MCF 10A (cell line): ENCODE results near the gene SF1. TPM values are rescaled to one million over a fixed set of nuclear protein-coding genes. Genes with fewer than 3 reads are reported as not detected.
A peak's percentile ranks its signal among the peaks of the same experiment; 100 is the strongest.

Experiments used
- BruUV-seq: library from RNA; stranded (reverse); fragments of 400-500 nt; replicated peaks from 2 replicates; lab custom pipeline; 2021; lab: Mats Ljungman, UMichigan
- CTCF ChIA-PET: fragments of 300-600 bp; sonication (Branson Sonifier 250); formaldehyde crosslinking; extraction: SDS; loops from one replicate; lab custom pipeline; 2021; ENCODE audit warnings: antibody characterized with exemption, inconsistent platforms; lab: Yijun Ruan, JAX
- POLR2A ChIA-PET: fragments of 300-600, 350-650 bp; sonication (Branson Sonifier 250); formaldehyde crosslinking; extraction: SDS; loops from one replicate; lab custom pipeline; 2020; ENCODE audit warnings: antibody characterized with exemption, inconsistent platforms; lab: Yijun Ruan, JAX
- DNase-seq: peaks from one replicate; pipeline ENCODE4 v3.0.0-alpha.2; 2018; ENCODE audit not compliant: unreplicated experiment
- H3K27ac Mint-ChIP-seq: one replicate; pipeline ENCODE4 v1.8.0; 2022; ENCODE audit warnings: mild to moderate bottlenecking, low read depth, mixed read lengths; ENCODE audit not compliant: unreplicated experiment
- H3K27me3 Mint-ChIP-seq: one replicate; pipeline ENCODE4 v1.8.0; 2022; ENCODE audit warnings: mixed read lengths; ENCODE audit not compliant: insufficient read depth, unreplicated experiment
- H3K36me3 Mint-ChIP-seq: one replicate; pipeline ENCODE4 v1.8.0; 2022; ENCODE audit warnings: mild to moderate bottlenecking, moderate library complexity, mixed read lengths; ENCODE audit not compliant: insufficient read depth, unreplicated experiment
- H3K4me1 Mint-ChIP-seq: one replicate; pipeline ENCODE4 v1.8.0; 2022; ENCODE audit warnings: mixed read lengths; ENCODE audit not compliant: insufficient read depth, unreplicated experiment
- H3K4me3 Mint-ChIP-seq: one replicate; pipeline ENCODE4 v1.8.0; 2022; ENCODE audit warnings: mild to moderate bottlenecking, moderate library complexity, mixed read lengths; ENCODE audit not compliant: unreplicated experiment
- H3K9me3 Mint-ChIP-seq: one replicate; pipeline ENCODE4 v1.8.0; 2022; ENCODE audit warnings: mixed read lengths; ENCODE audit not compliant: unreplicated experiment
- CTCF ChIP-seq: fragments of 200-600 bp; IDR thresholded peaks from one replicate; pipeline ENCODE4 v1.8.0; 2022; ENCODE audit warnings: antibody characterized with exemption, mild to moderate bottlenecking; ENCODE audit not compliant: unreplicated experiment
- intact Hi-C: fragments of 100-400 bp; cut with micrococcal nuclease; formaldehyde crosslinking; loops from 2 replicates; pipeline ENCODE4 v1.14.1; 2022
- total RNA-seq: library from RNA; stranded (reverse); gene quantifications from 2 replicates; pipeline ENCODE4 v1.2.3, GENCODE V29; 2022

SF1 gene
- total RNA-seq, 1 experiment from 2014 or later, result 503 TPM

- ChIA-PET CTCF (interaction anchor here (0.7 to 0.8 kb wide), 2 partner anchors 15 to 28 kb away, joined by 3 read pairs; no protein-coding TSS in a partner anchor), POLR2A (interaction anchor here (1.0 to 1.2 kb wide), 2 partner anchors 11 to 36 kb away, joined by 4 to 5 read pairs; partner anchors contain the start of gene SF1)
- Mint-ChIP-seq H3K36me3 (no peaks in the 10 kb centered on the region), H3K9me3 (no peaks in the 10 kb centered on the region), H3K27ac (no peak overlapping the region), H3K4me3 (no peak overlapping the region), H3K27me3 (no peaks in the 10 kb centered on the region), H3K4me1 (peaks cover 6% of the 10 kb centered on the region)
- intact Hi-C loops, result no loop called here
- no TSS peak for BruUV-seq
- no peak for DNase-seq
- no peak for TF ChIP-seq CTCF
Measured at GRCh38 chr11:64814712-64815187, 36.4 kb upstream of the SF1 start.

GRCh38 chr11:64813826-64814225, 35.5 kb upstream of the SF1 start:
- Mint-ChIP-seq H3K27ac (no peak overlapping the region), H3K4me3 (no peak overlapping the region), H3K36me3 (no peaks in the 10 kb centered on the region), H3K27me3 (no peaks in the 10 kb centered on the region), H3K9me3 (no peaks in the 10 kb centered on the region), H3K4me1 (peaks cover 10% of the 10 kb centered on the region)
- no TSS peak for BruUV-seq
- intact Hi-C loops, result no loop called here
- POLR2A ChIA-PET, result no interaction called here
- CTCF ChIA-PET, result interaction anchor here (0.6 to 0.9 kb wide), 2 partner anchors 46 to 63 kb away, joined by 3 read pairs; no protein-coding TSS in a partner anchor
- no peak for TF ChIP-seq CTCF
- no peak for DNase-seq

GRCh38 chr11:64810891-64811272, 32.5 kb upstream of the SF1 start:
- CTCF ChIA-PET, result interaction anchor here (0.5 to 0.6 kb wide), 2 partner anchors 139 to 143 kb away, joined by 3 to 4 read pairs; no protein-coding TSS in a partner anchor
- intact Hi-C loops, result loop anchor here (2.0 kb wide), 2 partner anchors 32 kb away; partner anchors contain the start of gene SF1

More at GRCh38 chr11:64810891-64811272, 32.5 kb upstream of the SF1 start:
- no TSS peak for BruUV-seq
- Mint-ChIP-seq H3K27me3 (no peaks in the 10 kb centered on the region), H3K4me1 (peaks cover 14% of the 10 kb centered on the region), H3K9me3 (no peaks in the 10 kb centered on the region), H3K27ac (peak overlapping the region; percentile 93), H3K36me3 (peaks cover 18% of the 10 kb centered on the region), H3K4me3 (peak overlapping the region; percentile 99)
- no peak for TF ChIP-seq CTCF
- POLR2A ChIA-PET, result interaction anchor here (0.6 to 3.6 kb wide), 11 partner anchors 8 to 400 kb away, joined by 3 to 27 read pairs (median 4); partner anchors contain the start of genes SAC3D1 and SF1
- DNase-seq, result no peak
